Measurements from ENCODE around the gene BATF.

BATF gene

GRCh38 chr14:75553761-75554364 is 31.6 kb downstream of the BATF start:
- Histone ChIP-seq H3K27ac (ENCODE audit: low read length) (no peak overlapping the region), H3K36me3 (replicated peaks; ENCODE audit: insufficient read depth, low read length) (no peaks in the 10 kb centered on the region), H3K9me2 (replicated peaks; ENCODE audit: insufficient read depth, low read length) (no peaks in the 10 kb centered on the region), H3K9ac (ENCODE audit: low read length) (no peak overlapping the region), H2AFZ (ENCODE audit: low read length) (no peak overlapping the region), H3K79me2 (ENCODE audit: low read length) (no peaks in the 10 kb centered on the region), H3K27me3 (replicated peaks; ENCODE audit: insufficient read depth, low read length) (no peaks in the 10 kb centered on the region), H3K9me3 (replicated peaks; ENCODE audit: insufficient read depth, low read length) (no peaks in the 10 kb centered on the region), H3F3A (ENCODE audit: insufficient read depth, low read length) (no peaks in the 10 kb centered on the region), H3K4me2 (ENCODE audit: low read depth, low read length) (no peak overlapping the region), H3K4me3 (ENCODE audit: low read length) (no peak overlapping the region), H3K4me1 (ENCODE audit: low read length) (no peaks in the 10 kb centered on the region), H4K20me1 (ENCODE audit: insufficient read depth, low read length) (no peaks in the 10 kb centered on the region)
- no peak for DNase-seq
- TF ChIP-seq EZH2phosphoT487 (IDR thresholded peaks at IDR 0.05; ENCODE audit: low read length) (no peak), EZH2 (optimal IDR thresholded peaks at IDR 0.05; ENCODE audit: low read depth, low read length) (no peak)
- TF ChIP-seq, protein P1, sequence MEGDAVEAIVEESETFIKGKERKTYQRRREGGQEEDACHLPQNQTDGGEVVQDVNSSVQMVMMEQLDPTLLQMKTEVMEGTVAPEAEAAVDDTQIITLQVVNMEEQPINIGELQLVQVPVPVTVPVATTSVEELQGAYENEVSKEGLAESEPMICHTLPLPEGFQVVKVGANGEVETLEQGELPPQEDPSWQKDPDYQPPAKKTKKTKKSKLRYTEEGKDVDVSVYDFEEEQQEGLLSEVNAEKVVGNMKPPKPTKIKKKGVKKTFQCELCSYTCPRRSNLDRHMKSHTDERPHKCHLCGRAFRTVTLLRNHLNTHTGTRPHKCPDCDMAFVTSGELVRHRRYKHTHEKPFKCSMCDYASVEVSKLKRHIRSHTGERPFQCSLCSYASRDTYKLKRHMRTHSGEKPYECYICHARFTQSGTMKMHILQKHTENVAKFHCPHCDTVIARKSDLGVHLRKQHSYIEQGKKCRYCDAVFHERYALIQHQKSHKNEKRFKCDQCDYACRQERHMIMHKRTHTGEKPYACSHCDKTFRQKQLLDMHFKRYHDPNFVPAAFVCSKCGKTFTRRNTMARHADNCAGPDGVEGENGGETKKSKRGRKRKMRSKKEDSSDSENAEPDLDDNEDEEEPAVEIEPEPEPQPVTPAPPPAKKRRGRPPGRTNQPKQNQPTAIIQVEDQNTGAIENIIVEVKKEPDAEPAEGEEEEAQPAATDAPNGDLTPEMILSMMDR (IDR thresholded peaks at IDR 0.05; ENCODE audit: low read length), result no peak

GRCh38 chr14:75554482-75554881 is 32.2 kb downstream of the BATF start:
- H3K9me2 ChIP-seq (replicated peaks; ENCODE audit: insufficient read depth, low read length), result no peaks in the 10 kb centered on the region
- H3K27me3 ChIP-seq (replicated peaks; ENCODE audit: insufficient read depth, low read length), result no peaks in the 10 kb centered on the region
- DNase-seq, result no peak
- no peak overlapping the region for H3K9ac ChIP-seq (ENCODE audit: low read length)
- H3K79me2 ChIP-seq (ENCODE audit: low read length), result no peaks in the 10 kb centered on the region
- no peak overlapping the region for H3K4me3 ChIP-seq (ENCODE audit: low read length)
- no peaks in the 10 kb centered on the region for H3K36me3 ChIP-seq (replicated peaks; ENCODE audit: insufficient read depth, low read length)
- TF ChIP-seq EZH2 (optimal IDR thresholded peaks at IDR 0.05; ENCODE audit: low read depth, low read length) (no peak), EZH2phosphoT487 (IDR thresholded peaks at IDR 0.05; ENCODE audit: low read length) (no peak)
- TF ChIP-seq, protein P1 (IDR thresholded peaks at IDR 0.05; ENCODE audit: low read length), result no peak
- no peak overlapping the region for H2AFZ ChIP-seq (ENCODE audit: low read length)
- no peak overlapping the region for H3K27ac ChIP-seq (ENCODE audit: low read length)
- no peaks in the 10 kb centered on the region for H3K4me1 ChIP-seq (ENCODE audit: low read length)
- H3F3A ChIP-seq (ENCODE audit: insufficient read depth, low read length), result no peaks in the 10 kb centered on the region
- no peak overlapping the region for H3K4me2 ChIP-seq (ENCODE audit: low read depth, low read length)
- H4K20me1 ChIP-seq (ENCODE audit: insufficient read depth, low read length), result no peaks in the 10 kb centered on the region
- H3K9me3 ChIP-seq (replicated peaks; ENCODE audit: insufficient read depth, low read length), result no peaks in the 10 kb centered on the region

GRCh38 chr14:75558440-75558839 is 36.2 kb downstream of the BATF start:
- Histone ChIP-seq H3K27ac (ENCODE audit: low read length) (no peak overlapping the region), H3K9me2 (replicated peaks; ENCODE audit: insufficient read depth, low read length) (no peaks in the 10 kb centered on the region), H3F3A (ENCODE audit: insufficient read depth, low read length) (no peaks in the 10 kb centered on the region), H3K4me1 (ENCODE audit: low read length) (peaks cover 7% of the 10 kb centered on the region; the same call in 1 of the 2 replicates), H3K79me2 (ENCODE audit: low read length) (no peaks in the 10 kb centered on the region), H3K9me3 (replicated peaks; ENCODE audit: insufficient read depth, low read length) (no peaks in the 10 kb centered on the region), H3K36me3 (replicated peaks; ENCODE audit: insufficient read depth, low read length) (no peaks in the 10 kb centered on the region), H3K27me3 (replicated peaks; ENCODE audit: insufficient read depth, low read length) (no peaks in the 10 kb centered on the region), H2AFZ (ENCODE audit: low read length) (no peak overlapping the region), H3K4me3 (ENCODE audit: low read length) (no peak overlapping the region), H3K4me2 (ENCODE audit: low read depth, low read length) (no peak overlapping the region), H3K9ac (ENCODE audit: low read length) (no peak overlapping the region), H4K20me1 (ENCODE audit: insufficient read depth, low read length) (no peaks in the 10 kb centered on the region)
- TF ChIP-seq EZH2 (optimal IDR thresholded peaks at IDR 0.05; ENCODE audit: low read depth, low read length), result no peak
- TF ChIP-seq EZH2phosphoT487 (IDR thresholded peaks at IDR 0.05; ENCODE audit: low read length), result no peak
- TF ChIP-seq, protein P1 (IDR thresholded peaks at IDR 0.05; ENCODE audit: low read length), result no peak
- DNase-seq, result no peak

Data from MM.1S (cell line).